NOMO-1 treated with DMSO at 0.1 percent for 48 hours (cell line): Measurements from ENCODE around the gene NES.
A peak's percentile ranks its signal among the peaks of the same experiment; 100 is the strongest.

ENCODE experiments used
- DNase-seq: peaks from one replicate; lab custom pipeline; 2025; ENCODE audit not compliant: unreplicated experiment; lab: John Stamatoyannopoulos, UW

Gene NES

DNA sequence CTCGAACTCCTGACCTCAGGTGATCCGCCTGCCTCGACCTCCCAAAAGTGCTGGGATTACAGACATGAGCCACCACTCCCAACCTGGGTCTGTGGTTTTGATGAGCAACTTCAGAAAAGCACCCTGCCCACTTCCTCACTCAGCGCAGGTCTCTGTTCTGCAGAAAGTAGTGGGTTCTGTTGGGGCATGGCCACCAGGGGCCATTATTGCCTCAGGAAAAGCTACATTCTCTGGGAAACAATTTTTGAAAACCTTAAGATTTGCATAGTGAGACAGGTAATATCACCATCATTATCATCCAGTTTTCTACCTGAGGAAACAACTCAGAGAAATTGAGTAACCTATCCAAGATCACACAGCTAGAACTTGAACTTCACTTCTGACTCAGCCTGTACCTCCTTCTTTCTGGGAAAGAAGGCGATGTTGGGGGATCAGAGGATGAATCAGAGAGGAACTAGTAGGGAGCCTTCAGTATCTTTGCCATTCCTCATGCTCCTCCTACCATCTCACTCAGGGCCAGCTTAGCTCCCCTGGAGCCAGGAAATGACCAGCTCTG, 7.1 kb upstream of the NES start:
- no peak for DNase-seq

DNA sequence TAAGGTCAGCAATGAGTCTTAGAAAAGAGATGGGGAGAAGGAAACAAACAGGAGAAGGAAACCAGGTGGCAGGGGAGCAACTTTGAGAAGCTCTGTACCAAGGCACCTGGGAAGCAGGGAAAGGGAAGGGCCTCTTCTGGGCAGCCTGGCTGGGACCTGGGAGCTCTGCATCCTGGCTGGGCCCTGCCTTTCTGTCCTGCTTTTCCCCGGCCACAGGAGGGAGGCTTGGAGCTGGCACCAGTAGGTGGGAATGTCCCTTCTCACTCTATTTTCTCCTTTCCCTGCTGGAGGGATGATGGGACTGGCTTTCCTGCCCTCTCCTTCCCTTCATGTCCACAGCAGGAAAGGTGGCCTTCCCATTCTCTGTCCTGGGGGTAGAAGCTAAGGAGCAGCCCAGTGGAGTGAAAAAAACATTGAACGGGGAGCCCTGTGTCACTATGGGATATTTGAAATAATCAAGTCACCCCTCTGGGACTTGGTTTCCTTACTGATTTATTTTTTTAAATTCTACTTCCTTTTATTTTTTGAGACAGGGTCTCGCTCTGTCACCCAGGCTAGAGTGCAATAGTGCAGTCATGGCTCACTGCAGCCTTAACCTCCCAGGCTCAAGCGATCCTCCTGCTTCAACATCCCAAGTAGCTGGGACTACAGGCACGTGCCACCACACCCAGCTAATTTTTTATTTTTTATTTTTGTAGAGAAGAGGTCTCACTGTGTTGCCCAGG, 5.1 kb upstream of the NES start:
- no peak for DNase-seq

DNA sequence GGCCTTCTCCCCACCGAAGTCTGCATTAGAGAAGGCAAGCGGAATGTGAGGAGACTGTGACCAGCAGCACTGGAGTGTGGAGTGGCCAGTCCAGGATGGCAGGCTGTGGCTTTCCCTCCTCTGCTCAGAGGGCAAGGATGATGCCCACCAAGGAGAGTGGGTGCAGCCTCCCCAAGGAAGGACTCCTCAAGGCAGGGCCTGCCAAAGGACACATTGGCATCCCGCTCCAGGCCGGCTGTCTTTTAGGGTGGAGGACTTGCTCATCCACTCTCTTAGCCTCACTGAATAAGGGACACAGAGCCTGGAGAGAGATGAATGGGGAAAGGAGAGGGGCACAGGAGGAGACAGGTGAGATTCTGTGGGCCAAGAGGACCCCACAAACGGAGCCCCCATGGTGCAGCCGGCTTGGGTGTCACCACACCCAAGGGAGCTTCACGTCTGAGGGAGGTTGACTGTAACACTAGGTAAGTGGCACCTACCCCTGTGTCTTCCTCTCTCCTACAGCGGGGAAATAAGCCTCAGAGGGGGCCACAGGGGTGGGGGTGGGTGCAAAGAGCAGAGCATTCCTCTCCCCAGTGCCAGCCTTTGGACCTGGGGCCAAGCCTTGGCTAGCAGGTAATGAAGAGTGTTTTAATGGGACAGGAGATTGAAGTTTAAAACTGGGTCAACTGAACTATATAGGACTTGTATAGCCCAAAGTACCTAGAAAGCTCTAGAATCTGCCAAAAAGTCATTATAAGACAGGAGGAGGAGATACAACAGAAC, 4.2 kb upstream of the NES start:
- DNase-seq, result no peak

DNA sequence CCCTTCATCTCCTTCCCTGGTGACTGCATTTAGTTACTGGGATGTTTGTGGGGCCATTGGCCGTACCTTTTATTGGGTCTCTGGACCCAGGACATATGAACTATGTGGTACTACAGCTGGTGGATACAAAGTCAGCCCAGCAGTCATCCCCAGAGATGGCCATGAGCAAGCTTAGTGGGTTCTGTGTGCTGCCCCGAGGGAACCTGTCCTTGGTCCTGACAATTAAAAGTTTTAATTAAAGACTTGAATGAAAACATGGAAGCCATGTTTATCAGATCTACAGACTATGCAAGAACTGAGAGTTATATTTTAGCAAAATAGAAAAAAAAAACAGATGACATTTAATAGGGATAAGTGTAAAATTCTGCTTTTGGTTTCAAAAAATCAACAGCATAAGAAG, 2.8 kb upstream of the NES start:
- DNase-seq, result no peak

DNA sequence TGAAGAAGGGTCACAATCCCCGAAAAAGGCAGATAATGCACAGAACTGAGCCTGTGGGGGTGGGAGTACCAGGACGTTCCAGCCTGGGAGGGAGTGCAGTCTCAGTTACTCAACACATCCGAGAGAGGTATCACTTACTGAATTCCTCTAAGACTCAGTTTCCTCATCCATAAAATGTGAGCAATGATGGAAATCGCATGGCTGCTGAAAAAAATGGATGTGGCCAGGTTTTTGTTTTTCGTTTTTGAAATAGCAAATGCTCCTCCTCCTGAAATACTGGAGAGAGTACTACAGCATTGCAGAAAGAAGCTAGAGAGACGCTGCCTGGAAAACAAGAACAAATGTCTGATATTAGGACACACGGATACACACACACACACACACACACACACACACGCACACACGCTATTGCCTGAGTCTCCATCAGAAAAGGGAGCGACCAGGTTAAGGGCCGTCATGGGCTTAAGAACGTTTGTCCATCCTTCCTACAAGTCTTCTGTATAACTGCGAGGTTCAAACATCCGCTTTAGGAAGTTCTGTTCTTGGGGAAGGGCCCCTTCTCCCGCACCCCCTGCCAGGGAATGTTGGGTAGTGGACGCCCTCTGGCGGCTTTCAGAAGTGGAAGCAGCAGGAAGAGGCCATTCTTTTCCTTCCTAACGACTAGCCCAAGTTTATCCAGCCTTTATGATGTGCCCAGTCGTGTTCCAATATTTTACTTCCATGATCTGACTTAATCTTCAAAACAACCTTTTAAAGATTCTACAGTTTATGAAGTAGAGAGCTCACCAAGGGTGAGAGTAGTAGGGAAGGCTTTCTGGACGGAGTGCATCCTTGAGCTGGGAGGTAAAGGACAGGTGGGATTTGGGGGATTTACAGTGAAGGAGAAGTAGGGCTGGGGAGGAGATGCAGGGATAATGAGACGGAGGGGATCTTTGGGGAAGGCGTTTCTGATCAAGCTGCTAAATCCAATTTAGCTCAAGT, 699 bp upstream of the NES start:
- DNase-seq, result peak; percentile 58

DNA sequence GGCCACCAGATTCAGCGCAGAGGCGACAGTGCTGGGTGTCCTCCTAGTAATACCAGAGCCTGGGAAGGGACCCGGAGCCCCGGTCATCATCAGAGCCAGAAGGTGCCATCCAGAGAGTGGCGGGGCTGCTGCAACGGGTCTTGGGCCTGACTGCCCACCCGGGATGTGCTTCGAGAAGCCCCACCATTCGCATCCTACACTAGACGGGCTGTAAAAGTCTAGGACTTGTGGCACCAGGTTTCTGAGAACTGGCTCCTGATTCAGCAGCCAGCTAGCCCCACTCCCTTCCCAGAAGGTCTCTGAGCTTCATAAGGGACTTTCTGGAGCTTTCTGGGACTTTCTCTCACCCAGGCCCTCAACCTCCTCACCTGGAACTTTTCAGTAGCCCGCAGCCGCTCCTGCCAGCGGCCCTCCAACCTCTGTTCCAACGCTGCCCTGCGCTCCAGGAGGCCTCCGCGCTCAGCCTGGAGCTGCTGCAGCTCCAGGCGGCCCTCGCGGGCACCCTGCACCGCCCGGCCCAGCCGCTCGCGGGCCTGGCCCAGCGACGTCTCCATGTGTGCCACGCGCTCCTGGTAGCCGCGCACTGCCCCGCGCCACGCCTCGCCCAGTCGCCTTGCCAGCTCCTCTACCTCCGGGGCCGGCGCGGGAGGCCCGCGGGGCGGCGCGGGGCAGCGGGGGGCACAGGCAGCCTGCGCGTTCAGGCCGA, 940 bp downstream of the NES start:
- no peak for DNase-seq

DNA sequence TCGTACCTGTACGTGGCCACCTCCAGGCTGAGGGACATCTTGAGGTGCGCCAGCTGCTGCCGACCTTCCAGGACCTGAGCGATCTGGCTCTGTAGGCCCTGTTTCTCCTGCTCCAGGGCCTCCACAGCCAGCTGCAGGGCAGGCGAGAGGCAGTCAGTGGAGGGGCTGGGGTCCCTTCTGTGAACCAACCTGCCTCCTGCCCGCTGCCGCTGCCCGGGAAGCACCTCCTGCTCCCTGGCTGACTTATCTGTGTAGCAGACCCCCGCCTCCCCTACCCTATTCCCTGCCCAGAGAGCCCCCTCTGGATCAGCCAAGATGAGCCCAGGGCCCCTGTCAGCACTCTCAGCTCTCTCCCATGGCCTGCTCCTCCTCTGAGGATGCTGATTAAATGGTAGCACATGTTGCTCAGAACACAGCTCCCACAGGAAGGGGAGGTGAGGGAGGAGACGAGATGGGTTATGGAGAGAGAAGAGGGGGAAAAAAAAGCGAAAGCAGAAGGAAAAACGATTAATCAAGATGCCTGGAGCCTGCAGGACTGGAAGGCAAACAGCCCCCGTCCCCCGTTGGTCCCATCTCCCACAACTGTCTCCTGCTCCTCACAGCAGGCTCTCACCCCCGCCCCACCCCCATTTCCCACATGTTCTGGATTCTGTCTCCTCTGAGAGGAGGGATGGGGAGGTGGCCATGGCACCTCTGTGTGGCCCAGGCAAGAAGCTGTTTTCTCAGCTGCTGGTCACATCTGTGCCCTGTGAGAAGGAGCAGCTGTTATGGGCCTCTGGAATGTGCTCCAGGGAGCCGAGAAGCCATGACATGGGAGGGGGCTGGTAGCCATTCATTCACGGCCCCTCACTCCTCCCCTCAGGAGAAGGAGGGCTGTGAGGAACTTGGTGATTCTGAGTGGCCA, 1.7 kb downstream of the NES start:
- DNase-seq, result no peak

DNA sequence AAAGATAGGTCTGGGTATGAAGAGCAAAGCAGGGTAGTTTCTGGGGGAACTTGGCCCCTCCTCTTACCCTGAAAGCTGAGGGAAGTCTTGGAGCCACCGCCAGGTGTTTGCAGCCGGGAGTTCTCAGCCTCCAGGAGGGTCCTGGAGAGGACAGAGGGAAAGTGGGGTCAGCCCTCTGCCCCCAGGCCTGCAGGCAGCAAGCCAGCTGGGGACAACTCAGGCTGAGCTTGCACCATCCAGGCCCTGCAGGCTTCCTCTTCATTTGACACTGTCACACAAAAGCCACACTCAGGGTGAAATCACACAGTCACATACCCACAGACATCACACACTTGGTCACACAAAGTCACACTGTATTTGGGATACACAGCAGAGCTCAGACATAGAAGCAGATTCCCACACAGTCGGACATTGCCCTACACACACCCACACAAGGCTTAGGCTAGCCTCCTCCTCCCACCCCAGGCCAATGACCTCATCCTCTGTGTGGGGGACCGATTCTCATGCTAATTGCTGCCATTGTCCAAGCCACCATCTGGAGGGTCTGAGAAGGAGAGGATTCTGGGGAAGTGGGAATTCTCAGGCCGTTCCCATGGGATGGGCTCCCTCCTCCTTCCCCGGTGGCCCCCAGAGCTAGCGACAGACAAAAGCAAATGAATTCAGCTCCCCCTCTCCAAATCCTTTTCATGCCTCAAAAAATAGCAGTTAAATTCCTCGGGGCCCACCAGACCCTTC, 3.7 kb downstream of the NES start:
- no peak for DNase-seq

DNA sequence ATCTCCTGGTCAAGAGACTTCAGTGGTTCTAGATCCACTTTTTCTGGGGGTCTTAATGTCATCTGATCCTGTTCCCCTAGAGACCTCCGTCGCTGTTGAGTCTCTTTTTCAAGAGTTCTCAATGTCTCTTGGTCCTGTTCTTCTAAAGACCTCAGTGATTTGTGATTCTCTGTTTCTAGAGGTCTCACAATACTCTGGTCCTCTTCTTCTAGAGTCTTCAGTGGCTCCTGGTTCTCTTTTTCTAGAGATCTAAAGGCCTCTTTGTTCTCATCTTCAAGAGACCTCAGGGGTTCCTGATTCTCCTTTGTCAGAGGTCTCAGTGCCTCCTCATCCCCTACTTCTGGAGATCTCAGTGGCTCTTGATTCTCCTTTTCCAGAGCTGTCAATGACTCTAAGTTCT, 5.4 kb downstream of the NES start:
- no peak for DNase-seq

DNA sequence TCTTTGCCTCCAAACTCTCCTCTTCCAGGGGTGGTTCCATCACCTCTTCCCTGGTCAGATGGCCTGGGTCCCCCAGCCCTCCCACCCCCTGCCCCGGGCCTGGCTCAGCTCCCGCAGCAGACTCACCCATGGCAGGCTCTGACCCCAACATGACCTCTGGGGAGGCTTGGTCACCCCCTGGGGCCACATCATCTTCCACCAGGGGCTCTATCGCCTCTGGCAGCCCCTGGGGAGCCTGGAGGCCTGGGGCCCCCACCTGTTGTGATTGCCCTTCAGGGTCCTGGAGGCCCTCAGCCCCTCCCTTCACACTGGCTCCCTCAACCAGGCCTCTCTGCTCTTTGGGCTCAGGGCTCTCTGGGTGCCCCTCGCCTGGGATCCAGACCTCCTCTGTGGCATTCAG, 6.4 kb downstream of the NES start:
- no peak for DNase-seq

DNA sequence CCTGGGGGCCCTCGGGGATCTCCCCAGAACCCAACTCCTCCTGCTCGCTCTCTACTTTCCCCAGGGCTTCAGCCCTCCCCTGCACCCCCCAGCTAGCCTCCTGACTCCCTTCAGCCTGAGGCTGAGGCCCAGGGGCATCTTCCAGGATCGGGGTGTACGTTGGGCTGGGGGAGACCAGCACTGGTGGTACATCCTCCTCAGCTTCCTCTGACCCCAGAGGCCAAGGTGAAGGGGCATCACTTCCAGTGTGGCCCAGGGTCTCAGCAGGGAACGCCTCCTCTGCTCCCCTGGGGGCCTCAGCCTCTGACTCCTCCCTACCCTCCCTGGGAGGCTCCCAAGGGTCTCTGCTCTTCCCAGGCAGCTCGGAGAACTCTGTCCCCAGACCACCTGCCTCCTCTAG, 6.8 kb downstream of the NES start:
- DNase-seq, result no peak

DNA sequence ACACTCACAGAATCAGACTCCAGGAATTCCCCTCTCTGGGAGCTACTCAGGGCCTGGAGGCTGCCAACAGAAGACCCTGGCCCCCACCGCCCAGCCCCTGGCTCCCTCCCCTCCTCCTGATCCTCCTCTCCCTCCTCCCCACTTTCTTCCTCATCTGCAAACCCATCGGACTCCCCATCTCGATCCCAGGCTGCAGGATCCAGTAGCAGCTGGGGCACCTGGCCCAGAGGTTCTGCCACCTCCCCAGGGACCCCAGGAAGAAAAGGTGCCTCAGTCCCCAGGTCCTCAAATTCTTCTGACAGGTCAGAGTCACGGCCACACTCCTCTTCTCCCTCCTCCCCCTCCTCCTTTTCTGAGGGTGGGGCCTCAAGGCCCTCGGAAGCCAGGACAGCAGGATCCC, 7.4 kb downstream of the NES start:
- DNase-seq, result no peak

DNA sequence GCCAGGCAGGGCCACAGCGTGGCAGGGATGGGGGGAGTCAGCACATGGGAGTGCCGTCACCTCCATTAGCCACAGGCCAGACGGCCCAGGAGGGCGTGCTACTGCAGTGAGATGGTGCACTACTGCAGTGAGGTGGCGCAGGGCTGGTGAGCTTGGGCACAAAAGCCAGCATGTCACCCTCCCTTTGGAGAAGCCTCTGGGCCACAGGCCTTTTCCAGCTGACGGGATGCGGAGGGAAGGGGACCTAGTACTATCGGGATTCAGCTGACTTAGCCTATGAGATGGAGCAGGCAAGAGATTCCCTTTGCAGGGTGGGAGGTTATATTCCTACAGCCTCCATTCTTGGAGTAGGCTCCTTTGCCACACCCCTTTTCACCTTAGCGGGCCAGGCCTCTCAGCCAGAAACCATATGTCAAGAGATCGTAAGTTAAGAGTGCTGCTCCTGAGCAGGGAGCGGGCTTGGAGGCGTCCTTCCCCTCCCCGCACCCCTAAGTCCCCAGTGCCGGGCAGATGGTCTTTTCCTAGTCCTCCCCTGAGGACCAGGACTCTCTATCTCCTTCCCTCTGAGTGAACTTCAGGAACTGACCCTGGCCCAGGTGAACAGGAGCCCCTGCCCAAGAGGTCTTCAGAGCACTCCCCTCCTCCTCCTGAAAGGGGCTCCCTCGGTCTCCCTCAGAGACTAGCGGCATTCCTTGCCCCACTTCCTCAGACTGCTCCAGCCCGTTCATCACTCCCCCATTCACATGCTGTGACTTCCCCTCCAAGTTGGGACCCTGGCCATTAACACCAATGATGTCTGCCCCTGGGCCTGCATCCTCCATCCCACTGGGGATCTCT, 8.2 kb downstream of the NES start:
- no peak for DNase-seq

DNA sequence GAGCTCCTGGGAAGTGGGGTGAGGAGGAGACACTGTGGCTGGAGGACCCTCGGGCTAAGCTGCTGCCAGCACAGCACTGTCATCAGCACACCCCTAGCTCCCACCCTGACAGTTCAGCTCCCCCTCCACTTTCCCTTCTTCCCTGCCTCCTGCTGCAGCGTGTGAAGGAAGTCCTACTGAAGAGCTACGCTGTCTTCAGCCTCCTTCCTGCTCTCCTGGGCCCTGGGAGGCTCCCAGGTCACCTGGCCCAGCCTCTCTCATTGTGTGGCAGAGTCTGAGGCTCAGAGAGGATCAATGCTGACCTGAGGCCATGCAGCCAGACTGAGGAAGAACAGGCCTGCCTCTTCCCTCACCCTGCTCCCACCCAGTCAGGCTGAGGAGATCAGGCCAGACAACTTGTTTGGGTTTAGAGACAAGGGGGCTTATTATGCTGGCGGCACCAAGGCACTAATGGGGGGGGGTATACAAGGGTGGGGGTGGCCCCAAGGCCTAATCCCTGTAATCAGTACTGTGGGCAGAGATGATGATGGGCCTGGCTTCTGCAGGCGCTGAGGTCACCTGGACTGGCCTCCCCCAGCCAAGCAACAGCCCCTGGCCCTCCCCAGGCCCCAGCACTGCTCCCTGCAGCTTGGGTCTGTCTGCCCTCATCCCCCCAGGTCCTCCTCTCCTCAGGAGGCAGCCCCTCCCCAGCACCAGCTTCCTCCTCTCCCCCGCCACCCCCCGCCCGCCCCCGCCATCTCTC, 9.1 kb downstream of the NES start:
- DNase-seq, result no peak

DNA sequence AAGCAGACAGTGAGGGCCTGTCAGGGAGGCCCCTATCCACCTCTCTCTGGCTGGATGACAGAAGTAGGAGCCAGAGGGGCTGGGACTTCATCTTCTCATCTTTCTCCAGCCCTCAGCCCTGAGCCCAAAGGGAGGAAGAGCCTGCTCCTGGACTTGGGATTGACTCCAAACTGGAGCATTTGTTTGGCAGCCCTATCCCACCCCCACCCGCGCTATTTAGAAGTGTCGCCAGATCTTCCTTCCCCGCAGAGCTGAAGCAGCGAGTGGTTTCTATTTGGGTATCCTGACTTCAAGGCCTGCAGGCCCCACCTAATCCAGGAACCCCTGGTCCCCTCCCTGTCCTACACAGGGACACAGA, 9.6 kb downstream of the NES start:
- DNase-seq, result no peak

DNA sequence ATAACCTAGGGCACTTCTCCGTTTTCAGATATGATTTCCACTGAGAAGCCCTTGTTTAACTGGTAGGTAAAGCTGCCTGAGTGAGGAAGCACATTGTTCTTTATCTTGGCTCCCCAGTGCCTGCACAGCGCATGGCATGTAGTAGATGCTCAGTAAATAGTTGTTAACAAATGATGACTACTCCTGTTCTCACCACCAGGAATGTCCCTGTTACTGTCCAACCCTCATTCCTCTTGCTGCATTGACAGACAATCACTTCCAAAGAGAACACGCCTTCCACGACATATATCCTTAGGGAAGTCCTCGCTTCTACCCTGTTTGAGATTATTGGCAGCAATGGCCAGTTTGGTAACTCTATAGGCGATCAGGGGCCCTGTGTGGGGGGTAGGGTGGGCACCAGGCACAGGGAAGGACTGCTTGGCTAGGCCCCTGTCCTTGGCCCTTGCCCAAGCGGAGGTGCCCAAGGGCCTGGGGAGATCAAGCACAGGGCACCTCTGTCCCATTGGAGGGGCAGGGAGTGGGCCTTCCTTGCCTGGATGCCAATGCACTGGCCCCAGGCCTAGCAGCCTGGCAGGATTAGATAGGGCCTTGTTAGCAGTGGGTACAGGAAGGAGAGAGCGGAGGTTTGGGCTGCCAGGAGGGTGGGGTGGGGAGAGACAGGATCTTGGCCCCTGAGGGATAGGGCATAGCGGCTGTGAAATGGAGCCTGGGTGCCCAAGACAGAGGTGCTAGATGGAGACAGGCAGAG, 10.2 kb downstream of the NES start:
- DNase-seq, result no peak

DNA sequence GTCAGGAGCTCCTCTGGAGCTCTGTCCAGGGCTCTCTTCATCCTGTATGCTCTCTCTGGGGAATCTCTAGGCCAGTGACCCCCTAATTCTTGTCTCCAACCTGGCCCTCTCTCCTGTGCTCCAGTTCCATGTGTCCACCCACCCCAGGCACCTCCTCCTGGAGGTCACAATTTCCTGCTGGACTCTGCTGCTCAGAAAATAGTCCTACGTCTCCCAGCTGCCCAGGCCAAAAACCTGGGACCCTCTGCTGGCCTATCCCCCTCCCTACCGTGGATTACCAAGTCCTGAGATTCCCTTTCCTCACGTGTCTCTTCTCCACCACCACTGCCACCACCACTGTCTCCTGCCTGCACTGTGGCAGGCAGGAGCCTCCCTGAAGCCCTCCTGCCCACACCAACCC, 11.7 kb downstream of the NES start:
- no peak for DNase-seq
